GM12873 (cell line): ENCODE results near the gene KATNAL1.

ENCODE experiments used
- CTCF ChIP-seq: IDR thresholded peaks from 2 replicates; pipeline ENCODE4 v1.5.1; 2012; ENCODE audit warnings: low read depth, mild to moderate bottlenecking, moderate library complexity, low read length, control low read depth; ENCODE audit not compliant: insufficient read depth; ENCODE audit errors: missing control alignments

Gene KATNAL1

GRCh38 chr13:30338952-30339351 is 31.6 kb upstream of the KATNAL1 start:
- no peak for TF ChIP-seq CTCF

- TF ChIP-seq CTCF: no peak
These were observed 31.0 kb upstream of the KATNAL1 start for GRCh38 chr13:30338331-30338851.

- TF ChIP-seq CTCF: no peak
These were observed 29.8 kb upstream of the KATNAL1 start for GRCh38 chr13:30337061-30337610.

DNA sequence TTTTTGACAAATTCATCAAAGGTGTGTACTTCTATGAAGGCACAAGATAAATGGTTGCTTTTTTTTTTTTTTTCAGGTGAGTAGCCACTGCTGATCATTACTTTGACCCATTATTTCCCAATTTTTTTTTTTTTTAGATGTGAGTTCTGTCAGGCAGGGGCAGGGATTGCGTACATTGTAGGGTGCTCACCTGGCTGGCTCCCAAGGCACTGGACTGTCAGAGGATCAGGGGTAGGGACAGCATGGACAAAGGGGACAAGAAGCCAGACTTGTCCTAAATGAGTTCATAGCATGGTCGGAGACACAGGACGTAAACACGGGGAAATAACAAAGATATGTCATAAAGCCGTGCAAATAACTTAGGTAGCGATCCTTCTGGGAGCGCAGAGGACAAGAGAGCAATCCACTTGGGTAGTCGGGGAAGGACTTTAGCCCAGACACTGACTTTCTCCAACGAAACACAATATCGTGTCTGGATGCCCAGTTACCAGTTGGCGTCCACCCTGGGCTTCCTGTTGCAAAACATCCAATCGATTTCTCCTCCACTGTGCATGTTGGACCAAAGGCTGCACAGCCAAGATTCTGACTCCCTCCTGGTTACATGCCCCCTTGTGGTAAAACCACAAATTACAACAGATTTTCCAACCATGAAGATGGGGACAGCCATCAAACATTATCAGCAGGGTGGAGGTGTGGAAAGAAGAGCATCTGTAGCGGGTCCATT is 27.5 kb upstream of the KATNAL1 start:
- TF ChIP-seq CTCF: peak; percentile 70

DNA sequence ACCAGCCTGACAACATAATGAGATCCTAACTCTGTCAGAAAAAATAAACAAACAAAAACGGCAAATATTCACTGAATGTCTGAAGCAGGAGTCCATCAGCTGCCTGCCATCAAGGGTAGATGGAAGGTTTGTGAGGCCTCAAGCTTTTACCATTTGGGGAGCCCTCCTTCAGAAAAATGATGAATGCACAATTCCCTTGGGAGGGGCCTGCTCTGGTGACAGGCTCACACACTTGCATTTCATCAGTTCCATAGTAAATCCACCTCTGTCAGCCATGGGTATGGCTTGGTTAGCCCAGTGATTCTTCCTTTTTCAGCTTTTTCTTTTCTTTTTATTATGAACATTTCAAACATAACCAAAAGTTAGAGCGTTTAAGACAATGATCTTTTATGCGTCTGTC is 26.3 kb upstream of the KATNAL1 start:
- no peak for TF ChIP-seq CTCF

- no peak for TF ChIP-seq CTCF
These were observed 25.2 kb upstream of the KATNAL1 start for GRCh38 chr13:30332456-30333143.

GRCh38 chr13:30331331-30331771 is 24.0 kb upstream of the KATNAL1 start:
- TF ChIP-seq CTCF: no peak
